Duodenal mucosa (tissue), 2 donors: ENCODE measurements around the gene PLPP3.

Experiments used
- H3K27ac ChIP-seq: one replicate; pipeline ENCODE4 v1.7.0; 2013; ENCODE audit warnings: low read depth, low read length
- H3K27me3 ChIP-seq, 2 donors: one replicate each; pipeline ENCODE4 v1.7.0; 2013; ENCODE audit warnings: low read length in 2 of 2, control low read depth in 1 of 2; ENCODE audit not compliant: insufficient read depth in 2 of 2, control insufficient read depth in 1 of 2
- H3K36me3 ChIP-seq, 2 donors: one replicate each; pipeline ENCODE4 v1.7.0; 2013; ENCODE audit warnings: low read length in 2 of 2, control low read depth in 1 of 2; ENCODE audit not compliant: insufficient read depth in 2 of 2, control insufficient read depth in 1 of 2
- H3K4me1 ChIP-seq, 2 donors: one replicate each; pipeline ENCODE4 v1.7.0; 2013; ENCODE audit warnings: low read length in 2 of 2, control low read depth in 1 of 2; ENCODE audit not compliant: insufficient read depth in 2 of 2, control insufficient read depth in 1 of 2
- H3K4me3 ChIP-seq, 2 donors: one replicate each; pipeline ENCODE4 v1.7.0; 2013; ENCODE audit warnings: low read length in 2 of 2, low read depth in 1 of 2
- H3K9ac ChIP-seq, 2 donors: one replicate each; pipeline ENCODE4 v1.7.0; 2013; ENCODE audit warnings: low read length in 2 of 2, low read depth in 1 of 2
- H3K9me3 ChIP-seq, 2 donors: one replicate each; pipeline ENCODE4 v1.7.0; 2013; ENCODE audit warnings: low read length in 2 of 2, control low read depth in 1 of 2; ENCODE audit not compliant: control insufficient read depth in 1 of 2

The PLPP3 gene

GRCh38 chr1:56505792-56506743 is 73.3 kb downstream of the PLPP3 start:
- Histone ChIP-seq H3K9ac (no peak overlapping the region), H3K36me3 (peaks cover 2 to 10% of the 10 kb centered on the region in 2 donors), H3K4me1 (peaks cover 51 to 57% of the 10 kb centered on the region in 2 donors), H3K4me3 (no peak overlapping the region), H3K27ac (no peak overlapping the region), H3K9me3 (no peaks in the 10 kb centered on the region), H3K27me3 (no peaks in the 10 kb centered on the region)

DNA sequence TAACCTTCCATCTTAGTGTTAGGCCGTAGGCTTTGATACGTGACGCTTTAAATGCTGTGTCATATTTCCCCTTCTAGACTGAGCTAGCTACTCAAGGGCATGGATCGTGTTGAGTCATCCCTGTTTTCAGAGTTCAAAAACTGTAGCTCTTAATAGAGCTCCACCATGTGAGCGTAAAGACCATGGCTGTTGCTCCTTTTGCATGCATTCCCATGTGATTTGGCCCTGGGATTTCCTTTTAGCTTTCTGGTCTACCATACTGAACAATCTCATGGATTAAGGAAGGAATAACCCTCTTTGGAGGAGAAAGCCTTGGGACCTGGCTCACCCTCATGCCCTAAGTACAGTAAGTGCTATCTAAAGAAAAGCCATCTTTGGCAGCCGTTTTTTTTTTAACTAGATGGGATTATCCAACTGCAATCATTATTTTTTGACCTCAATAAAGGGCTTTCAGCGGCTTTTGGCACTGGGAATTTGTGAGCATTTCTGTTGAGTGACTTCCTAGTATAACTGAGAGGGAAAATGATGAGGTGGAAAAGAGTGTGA is 76.6 kb downstream of the PLPP3 start:
- Histone ChIP-seq H3K9me3 (no peaks in the 10 kb centered on the region), H3K4me1 (peaks cover 22 to 28% of the 10 kb centered on the region in 2 donors), H3K27ac (no peak overlapping the region), H3K9ac (no peak overlapping the region), H3K36me3 (peaks cover 4 to 8% of the 10 kb centered on the region in 2 donors), H3K4me3 (no peak overlapping the region), H3K27me3 (no peaks in the 10 kb centered on the region)

- Histone ChIP-seq H3K27ac (no peak overlapping the region), H3K27me3 (no peaks in the 10 kb centered on the region), H3K9me3 (no peaks in the 10 kb centered on the region), H3K4me1 (peaks cover 22 to 28% of the 10 kb centered on the region in 2 donors), H3K36me3 (peaks cover 4 to 8% of the 10 kb centered on the region in 2 donors), H3K9ac (no peak overlapping the region), H3K4me3 (no peak overlapping the region)
Observed at GRCh38 chr1:56501888-56502287, 77.5 kb downstream of the PLPP3 start.

DNA sequence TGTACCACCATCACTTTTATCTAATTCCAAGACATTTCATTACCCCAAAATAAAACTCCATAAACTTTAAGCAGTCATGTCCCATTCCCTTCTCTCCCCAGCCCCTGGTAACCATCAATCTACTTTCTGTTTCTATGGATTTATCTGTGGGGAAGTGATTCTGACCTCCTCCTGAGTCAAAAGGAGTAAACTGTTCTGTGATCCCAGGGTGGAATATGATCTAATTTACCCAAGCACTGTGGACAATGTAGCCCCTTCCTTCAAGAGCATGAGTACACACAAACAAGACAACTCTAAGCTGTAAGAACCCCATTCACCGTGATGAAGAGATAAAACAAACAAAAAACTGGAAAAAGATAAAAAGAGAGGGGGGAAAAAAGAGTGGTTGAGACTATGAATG is 77.9 kb downstream of the PLPP3 start:
- Histone ChIP-seq H3K27ac (no peak overlapping the region), H3K9ac (no peak overlapping the region), H3K27me3 (no peaks in the 10 kb centered on the region), H3K36me3 (peaks cover 4 to 8% of the 10 kb centered on the region in 2 donors), H3K9me3 (no peaks in the 10 kb centered on the region), H3K4me1 (peaks cover 22 to 28% of the 10 kb centered on the region in 2 donors), H3K4me3 (no peak overlapping the region)

DNA sequence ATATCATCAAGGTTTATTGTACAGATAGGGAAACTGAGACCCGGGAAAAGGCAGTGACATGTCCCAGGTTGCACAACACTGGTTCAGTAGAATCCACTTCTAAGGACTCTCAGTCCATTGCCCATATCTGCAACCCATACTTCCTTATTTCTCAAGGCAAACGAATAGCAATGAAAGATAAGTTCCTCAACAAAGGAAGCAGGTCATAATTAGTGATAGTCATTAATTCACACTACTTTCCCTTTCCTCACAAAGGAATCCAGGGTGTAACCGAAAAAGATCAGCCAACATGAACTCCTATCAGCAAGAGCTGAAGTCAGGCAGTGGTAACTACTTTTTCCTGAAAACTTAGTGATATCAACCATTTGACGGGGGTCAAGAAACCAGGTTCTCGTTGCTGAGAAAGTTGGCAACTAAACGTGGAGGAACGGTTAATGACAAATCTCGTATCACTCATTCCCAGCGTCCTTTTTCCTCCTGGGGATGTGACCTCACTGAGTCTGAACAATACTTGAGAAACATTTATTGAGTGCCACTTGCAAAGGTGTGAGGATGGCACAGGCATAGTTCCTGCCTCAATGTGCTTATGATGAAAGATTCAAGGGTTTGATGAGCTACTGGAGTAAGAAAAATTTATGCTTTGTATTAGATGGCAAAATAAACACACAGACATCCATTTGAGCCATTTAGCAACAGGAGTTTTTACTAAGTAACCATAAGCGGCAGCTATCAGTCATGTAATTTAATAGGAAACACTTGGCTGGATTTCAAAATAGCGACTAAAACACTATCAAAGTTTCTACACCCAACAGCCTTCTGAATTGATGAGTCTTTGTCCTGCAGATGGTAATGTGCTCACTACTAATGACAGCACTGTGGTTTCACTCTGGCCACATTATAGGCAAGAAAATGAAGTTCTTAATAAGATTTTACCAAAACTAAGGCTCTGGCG is 82.3 kb downstream of the PLPP3 start:
- Histone ChIP-seq H3K27ac (no peak overlapping the region), H3K9me3 (no peaks in the 10 kb centered on the region), H3K4me1 (peaks cover 13 to 18% of the 10 kb centered on the region in 2 donors), H3K4me3 (no peak overlapping the region), H3K9ac (no peak overlapping the region), H3K27me3 (no peaks in the 10 kb centered on the region), H3K36me3 (peaks cover 10 to 18% of the 10 kb centered on the region in 2 donors)

DNA sequence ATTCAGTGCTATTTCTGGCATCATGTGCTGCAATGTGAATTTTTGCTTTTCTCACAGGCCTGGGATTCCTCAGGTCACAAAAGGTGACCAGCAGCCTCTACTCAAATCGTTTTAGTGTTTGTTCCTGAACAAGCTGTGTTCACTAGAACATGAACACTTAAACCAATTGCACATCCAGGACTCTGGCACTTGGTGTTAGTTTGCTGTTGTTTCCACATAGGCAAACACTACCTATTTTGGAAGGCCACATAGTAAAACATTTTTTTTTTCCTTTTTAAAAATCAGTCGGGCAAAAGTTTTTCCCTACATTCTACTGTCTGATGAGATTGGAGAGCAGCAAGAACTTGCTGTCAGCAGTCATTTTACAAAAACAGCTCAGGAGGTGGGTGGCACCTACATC is 83.2 kb downstream of the PLPP3 start:
- Histone ChIP-seq H3K27ac (no peak overlapping the region), H3K27me3 (no peaks in the 10 kb centered on the region), H3K4me3 (no peak overlapping the region), H3K9ac (no peak overlapping the region), H3K36me3 (peaks cover 10 to 18% of the 10 kb centered on the region in 2 donors), H3K9me3 (no peaks in the 10 kb centered on the region), H3K4me1 (peaks cover 17 to 27% of the 10 kb centered on the region in 2 donors)

DNA sequence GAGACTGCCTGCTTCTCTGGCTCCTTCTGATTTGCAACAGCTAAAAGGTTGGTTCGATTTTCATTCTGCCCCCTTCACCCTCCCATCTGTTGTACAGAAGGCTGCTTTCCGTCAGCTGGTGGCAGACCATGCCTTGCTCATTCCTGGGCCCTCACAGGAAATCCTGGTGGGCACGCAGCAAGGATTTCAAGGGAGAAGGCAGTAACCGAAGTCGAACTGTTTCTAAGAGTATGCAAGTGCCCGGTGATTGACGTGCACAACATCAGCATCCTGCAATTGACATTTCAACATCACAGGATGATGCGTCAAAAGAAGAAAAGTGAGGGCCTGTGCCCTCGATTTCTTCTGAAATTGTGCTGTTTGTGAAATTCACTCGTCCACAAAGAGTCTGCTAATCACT is 83.8 kb downstream of the PLPP3 start:
- Histone ChIP-seq H3K27ac (no peak overlapping the region), H3K4me1 (peaks cover 17 to 27% of the 10 kb centered on the region in 2 donors), H3K9ac (no peak overlapping the region), H3K27me3 (no peaks in the 10 kb centered on the region), H3K36me3 (peaks cover 10 to 18% of the 10 kb centered on the region in 2 donors), H3K4me3 (no peak overlapping the region), H3K9me3 (no peaks in the 10 kb centered on the region)

DNA sequence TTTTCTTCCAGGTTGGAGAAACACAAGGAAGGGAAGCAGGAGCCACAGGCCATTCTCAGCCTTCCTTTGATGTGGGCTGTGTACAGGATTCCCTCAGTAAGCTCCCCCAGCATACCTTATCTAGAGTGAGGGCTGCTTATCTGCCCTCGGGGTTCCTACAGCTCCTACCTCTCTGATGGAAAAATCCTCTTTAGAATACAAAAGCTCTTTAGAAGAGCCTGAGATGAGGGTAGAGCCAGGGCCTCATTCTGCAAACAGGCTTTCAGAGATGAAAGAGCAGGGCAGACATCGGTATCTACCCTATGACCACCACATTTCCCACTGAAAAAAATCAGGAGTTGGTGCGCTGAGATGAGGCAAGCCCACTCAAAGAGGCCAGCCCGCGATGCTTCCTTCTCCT is 85.1 kb downstream of the PLPP3 start:
- Histone ChIP-seq H3K9ac (no peak overlapping the region), H3K27ac (no peak overlapping the region), H3K4me3 (no peak overlapping the region), H3K36me3 (peaks cover 10 to 15% of the 10 kb centered on the region in 2 donors), H3K4me1 (peaks cover 17 to 27% of the 10 kb centered on the region in 2 donors), H3K9me3 (no peaks in the 10 kb centered on the region), H3K27me3 (no peaks in the 10 kb centered on the region)

DNA sequence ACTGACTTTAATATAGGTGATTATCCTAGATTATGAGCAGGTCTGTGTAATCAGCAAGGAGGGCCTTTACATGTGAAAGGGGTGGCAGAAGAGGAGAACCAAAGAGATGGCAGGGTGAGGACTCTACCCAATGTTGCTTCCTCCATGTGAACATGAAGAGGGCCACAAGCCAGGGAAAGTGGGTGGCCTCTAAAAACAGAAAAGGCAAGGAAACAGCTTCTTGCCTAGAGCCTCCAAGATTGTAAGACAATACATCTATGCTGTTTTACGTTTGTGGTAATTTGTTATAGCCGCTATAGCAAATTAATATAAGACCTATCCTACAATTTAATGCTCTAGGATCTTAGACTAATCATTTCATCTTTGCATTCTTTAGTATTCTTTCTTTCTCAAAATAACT is 85.5 kb downstream of the PLPP3 start:
- no peak overlapping the region for H3K27ac ChIP-seq
- peaks cover 10 to 15% of the 10 kb centered on the region in 2 donors for H3K36me3 ChIP-seq
- H3K4me1 ChIP-seq: peaks cover 17 to 27% of the 10 kb centered on the region in 2 donors
- no peaks in the 10 kb centered on the region for H3K27me3 ChIP-seq
- H3K9ac ChIP-seq: no peak overlapping the region
- no peaks in the 10 kb centered on the region for H3K9me3 ChIP-seq
- no peak overlapping the region for H3K4me3 ChIP-seq
